HFFc6 (cell line): ENCODE results near the gene RUNX1. TPM values are rescaled to one million over a fixed set of nuclear protein-coding genes. Genes with fewer than 3 reads are reported as not detected.

Experiments
- DNase-seq: peaks from one replicate; pipeline ENCODE4 v3.0.0-alpha.2; 2018
- H3K27ac Mint-ChIP-seq: 2 replicates; pipeline ENCODE4 v1.8.0; 2020; ENCODE audit warnings: mild to moderate bottlenecking, mixed read lengths
- H3K27me3 Mint-ChIP-seq: 2 replicates; pipeline ENCODE4 v1.8.0; 2021; ENCODE audit warnings: mild to moderate bottlenecking, moderate library complexity, mixed read lengths; ENCODE audit not compliant: insufficient read depth
- H3K36me3 Mint-ChIP-seq: 2 replicates; pipeline ENCODE4 v1.8.0; 2021; ENCODE audit warnings: low read depth, mixed read lengths
- H3K4me1 Mint-ChIP-seq: 2 replicates; pipeline ENCODE4 v1.8.0; 2020; ENCODE audit warnings: low read depth, mixed read lengths
- H3K4me3 Mint-ChIP-seq: 2 replicates; pipeline ENCODE4 v1.8.0; 2020; ENCODE audit warnings: mild to moderate bottlenecking, moderate library complexity, mixed read lengths
- H3K9me3 Mint-ChIP-seq: 2 replicates; pipeline ENCODE4 v1.8.0; 2020; ENCODE audit warnings: mild to moderate bottlenecking, mixed read lengths
- CTCF ChIP-seq: fragments of 200-600 bp; sonication (generic); IDR thresholded peaks from 2 replicates; pipeline ENCODE4 v1.5.0; 2021; ENCODE audit warnings: antibody characterized with exemption, mild to moderate bottlenecking
- total RNA-seq, 6 experiments: library from RNA; stranded (reverse); fragmentation: NEBNext Ultra II Directional; extraction: Animal tissue kit (Norgen Biotek cat#: 25700); gene quantifications; 2 replicates in 1 of 6; 3 replicates in 5 of 6; pipeline ENCODE4 v1.2.3, GENCODE V29; 2021

RUNX1 gene
- total RNA-seq, 6 experiments from 2014 or later, result 57.4 to 78.9 (median 61.3) TPM

- Mint-ChIP-seq H3K4me3 (no peak overlapping the region), H3K27me3 (peaks cover 6% of the 10 kb centered on the region), H3K4me1 (peaks cover 52% of the 10 kb centered on the region), H3K36me3 (peaks cover 45% of the 10 kb centered on the region), H3K9me3 (no peaks in the 10 kb centered on the region), H3K27ac (peak overlapping the region; percentile 94)
- TF ChIP-seq CTCF, result no peak
- no peak for DNase-seq
Measured at GRCh38 chr21:34834852-34835501, 214.1 kb downstream of the RUNX1 start.

- no peak overlapping the region for H3K4me3 Mint-ChIP-seq
- peaks cover 6% of the 10 kb centered on the region for H3K27me3 Mint-ChIP-seq
- TF ChIP-seq CTCF, result no peak
- peak overlapping the region; percentile 94; the same call in 1 of the 2 replicates for H3K27ac Mint-ChIP-seq
- H3K4me1 Mint-ChIP-seq, result peaks cover 45% of the 10 kb centered on the region
- peaks cover 45% of the 10 kb centered on the region for H3K36me3 Mint-ChIP-seq
- no peaks in the 10 kb centered on the region for H3K9me3 Mint-ChIP-seq
- DNase-seq, result no peak
Measured at GRCh38 chr21:34834290-34834689, 214.8 kb downstream of the RUNX1 start.

GRCh38 chr21:34833465-34833864, 215.6 kb downstream of the RUNX1 start:
- H3K9me3 Mint-ChIP-seq, result no peaks in the 10 kb centered on the region
- peak overlapping the region; percentile 26 for H3K27ac Mint-ChIP-seq
- DNase-seq, result no peak
- H3K36me3 Mint-ChIP-seq, result peaks cover 46% of the 10 kb centered on the region
- no peak for TF ChIP-seq CTCF
- peaks cover 37% of the 10 kb centered on the region for H3K4me1 Mint-ChIP-seq
- no peak overlapping the region for H3K4me3 Mint-ChIP-seq
- peaks cover 6% of the 10 kb centered on the region for H3K27me3 Mint-ChIP-seq

GRCh38 chr21:34830386-34831170, 218.5 kb downstream of the RUNX1 start:
- no peaks in the 10 kb centered on the region for H3K9me3 Mint-ChIP-seq
- peaks cover 57% of the 10 kb centered on the region for H3K36me3 Mint-ChIP-seq
- no peak overlapping the region; the same call in 1 of the 2 replicates for H3K27ac Mint-ChIP-seq
- no peak for DNase-seq
- no peak for TF ChIP-seq CTCF
- H3K4me3 Mint-ChIP-seq, result no peak overlapping the region
- peaks cover 3% of the 10 kb centered on the region for H3K27me3 Mint-ChIP-seq
- H3K4me1 Mint-ChIP-seq, result peaks cover 23% of the 10 kb centered on the region

GRCh38 chr21:34827445-34828235, 221.5 kb downstream of the RUNX1 start:
- Mint-ChIP-seq H3K4me3 (no peak overlapping the region), H3K9me3 (no peaks in the 10 kb centered on the region), H3K4me1 (peaks cover 43% of the 10 kb centered on the region), H3K27ac (peak overlapping the region; percentile 28; the same call in 1 of the 2 replicates), H3K27me3 (peaks cover 3% of the 10 kb centered on the region; the same call in 1 of the 2 replicates), H3K36me3 (peaks cover 86% of the 10 kb centered on the region)
- TF ChIP-seq CTCF, result no peak
- DNase-seq, result no peak
